Ectodermal cell (in vitro differentiated cells): ENCODE measurements around the gene OVOL1.

Source experiments
- H3K27ac ChIP-seq: 2 replicates; pipeline ENCODE4 v1.7.0; 2013; ENCODE audit warnings: mild to moderate bottlenecking, low read depth, low read length; ENCODE audit not compliant: insufficient read depth, poor library complexity, severe bottlenecking
- H3K27me3 ChIP-seq: 2 replicates; pipeline ENCODE4 v1.7.0; 2013; ENCODE audit warnings: mild to moderate bottlenecking, low read length; ENCODE audit not compliant: insufficient read depth, control insufficient read depth, poor library complexity, severe bottlenecking
- H3K36me3 ChIP-seq: one replicate; pipeline ENCODE4 v1.7.0; 2013; ENCODE audit warnings: low read length; ENCODE audit not compliant: control insufficient read depth, insufficient read depth
- H3K4me1 ChIP-seq: one replicate; pipeline ENCODE4 v1.7.0; 2013; ENCODE audit warnings: low read length; ENCODE audit not compliant: control insufficient read depth, insufficient read depth
- H3K4me3 ChIP-seq: 2 replicates; pipeline ENCODE4 v1.7.0; 2013; ENCODE audit warnings: low read depth, low read length, control low read depth; ENCODE audit not compliant: insufficient read depth
- H3K9me3 ChIP-seq: 2 replicates; pipeline ENCODE4 v1.7.0; 2013; ENCODE audit warnings: mild to moderate bottlenecking, low read length, moderate library complexity; ENCODE audit not compliant: control insufficient read depth
- WGBS, 2 experiments: methylation state at CpG; one replicate each; pipeline ENCODE4 v1.1.7; 2013; ENCODE audit warnings: missing lambda C conversion rate in 2 of 2; 5-methylcytosine and 5-hydroxymethylcytosine counted together

The OVOL1 gene

DNA sequence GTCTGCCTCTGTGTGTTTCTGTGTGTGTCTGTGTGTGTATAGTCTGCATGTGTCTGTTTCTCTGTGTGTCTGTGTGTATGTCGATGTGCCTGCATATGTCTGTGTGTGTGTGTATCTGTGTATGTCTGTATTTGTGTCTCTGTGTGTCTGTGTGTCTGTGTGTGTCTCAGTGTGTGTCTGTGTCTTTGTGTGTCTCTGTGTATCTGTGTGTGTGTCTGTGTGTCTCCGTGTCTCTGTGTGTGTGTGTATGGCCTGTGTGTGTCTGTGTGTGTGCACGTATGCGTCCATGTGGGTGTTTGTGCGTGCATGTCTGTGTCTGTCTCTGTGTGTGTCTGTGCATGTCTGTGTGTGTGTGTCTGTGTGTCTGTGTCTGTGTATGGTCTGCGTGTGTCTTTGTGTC, 47.3 kb downstream of the OVOL1 start:
- Histone ChIP-seq H3K4me1 (peaks cover 9% of the 10 kb centered on the region), H3K9me3 (no peaks in the 10 kb centered on the region), H3K27ac (no peak overlapping the region), H3K36me3 (no peaks in the 10 kb centered on the region), H3K4me3 (peak overlapping the region; percentile 64), H3K27me3 (peaks cover 11% of the 10 kb centered on the region)
- 66 to 67% methylated on average over 6 of the region's 6 CpGs for WGBS, 2 experiments

DNA sequence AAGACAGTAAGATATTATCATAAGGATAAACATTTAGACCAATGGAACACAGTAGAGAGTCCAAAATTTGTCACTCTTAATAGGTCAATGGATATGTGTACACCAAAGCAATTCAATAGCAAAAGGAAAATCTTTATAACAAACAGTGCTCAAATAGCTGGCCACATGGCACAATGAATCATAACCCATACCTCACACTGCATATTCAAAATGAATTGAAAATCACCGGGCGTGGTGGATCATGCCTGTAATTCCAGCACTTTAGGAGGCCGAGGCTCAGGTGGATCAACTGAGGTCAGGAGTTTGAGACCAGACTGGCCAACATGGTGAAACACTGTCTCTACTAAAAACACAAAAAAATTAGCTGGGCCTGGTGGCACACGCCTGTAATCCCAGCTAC, 55.3 kb downstream of the OVOL1 start:
- H3K4me3 ChIP-seq, result no peak overlapping the region
- WGBS, 2 experiments, result 90 to 95% methylated on average over 4 of the region's 4 CpGs
- H3K4me1 ChIP-seq, result no peaks in the 10 kb centered on the region
- H3K27me3 ChIP-seq, result no peaks in the 10 kb centered on the region
- no peaks in the 10 kb centered on the region for H3K9me3 ChIP-seq
- H3K36me3 ChIP-seq, result no peaks in the 10 kb centered on the region
- H3K27ac ChIP-seq, result no peak overlapping the region

DNA sequence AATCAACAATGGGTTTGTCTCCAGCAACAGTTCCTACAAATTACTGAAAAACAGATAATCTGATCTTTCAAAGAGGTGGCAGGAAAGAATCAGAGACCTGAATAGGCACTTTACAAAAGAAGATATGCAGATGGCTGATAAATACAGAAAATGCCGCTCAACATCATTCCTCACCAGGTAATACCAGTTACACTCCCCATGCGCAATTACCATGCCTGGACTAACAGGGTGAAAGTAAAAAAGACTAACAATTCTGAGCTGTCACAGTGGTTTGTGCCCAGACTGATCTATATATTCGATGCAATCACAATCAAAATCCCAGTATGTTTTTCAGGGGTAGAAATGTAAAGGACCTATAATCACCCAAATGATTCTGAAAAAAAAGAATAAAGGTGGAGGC, 56.9 kb downstream of the OVOL1 start:
- Histone ChIP-seq H3K9me3 (no peaks in the 10 kb centered on the region), H3K4me3 (no peak overlapping the region), H3K4me1 (no peaks in the 10 kb centered on the region), H3K36me3 (no peaks in the 10 kb centered on the region), H3K27ac (no peak overlapping the region), H3K27me3 (no peaks in the 10 kb centered on the region)
- 89 to 92% methylated on average over 3 of the region's 3 CpGs for WGBS, 2 experiments

DNA sequence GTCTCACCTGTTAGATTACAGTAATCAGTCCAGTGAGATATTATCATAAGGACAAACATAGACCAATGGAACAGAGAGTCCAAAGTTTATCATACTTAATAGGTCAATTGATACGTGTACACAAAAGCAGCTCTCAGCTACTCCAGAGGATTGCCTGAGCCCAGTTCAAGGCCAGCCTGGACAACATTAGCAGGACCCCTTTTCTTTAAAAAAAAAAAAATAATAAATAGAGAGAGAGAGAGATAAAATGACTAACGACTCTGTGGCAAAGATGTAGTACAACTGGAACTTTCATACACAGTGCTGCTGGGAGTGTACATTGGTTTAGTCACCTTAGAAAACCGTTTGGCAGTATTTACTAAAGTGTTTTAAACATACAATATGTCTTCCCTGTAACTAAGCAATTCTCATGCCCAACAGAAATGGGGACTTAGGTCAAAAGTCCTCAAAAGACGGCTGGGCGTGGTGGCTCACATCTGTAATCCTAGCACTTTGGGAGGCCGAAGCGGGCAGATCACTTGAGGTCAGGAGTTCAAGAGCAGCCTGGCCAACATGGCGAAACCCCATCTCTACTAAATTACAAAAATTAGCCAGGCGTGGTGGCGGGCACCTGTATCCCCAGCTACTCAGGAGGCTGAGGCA, 57.5 kb downstream of the OVOL1 start:
- WGBS, 2 experiments, result 90 to 93% methylated on average over 10 of the region's 10 CpGs

More for the DNA sequence above, 57.5 kb downstream of the OVOL1 start:
- Histone ChIP-seq H3K4me3 (no peak overlapping the region), H3K4me1 (no peaks in the 10 kb centered on the region), H3K9me3 (no peaks in the 10 kb centered on the region), H3K27me3 (no peaks in the 10 kb centered on the region), H3K27ac (no peak overlapping the region), H3K36me3 (no peaks in the 10 kb centered on the region)
